GM06990 (cell line): Measurements from ENCODE around the gene INTS7.

Experiments
- DNase-seq: peaks from one replicate; pipeline ENCODE4 v3.0.0-alpha.2; 2011; ENCODE audit not compliant: insufficient read length; ENCODE audit errors: extremely low read depth
- H3K27me3 ChIP-seq: replicated peaks from 2 replicates; pipeline ENCODE4 v1.6.0; 2011; ENCODE audit warnings: low read length; ENCODE audit not compliant: control insufficient read depth, insufficient read depth
- H3K36me3 ChIP-seq: 2 replicates; pipeline ENCODE4 v1.5.1; 2011; ENCODE audit warnings: low read length; ENCODE audit not compliant: control insufficient read depth, insufficient read depth
- H3K4me3 ChIP-seq: replicated peaks from 2 replicates; pipeline ENCODE4 v1.5.1; 2011; ENCODE audit warnings: low read depth, mild to moderate bottlenecking, control low read depth, low read length
- TF ChIP-seq, protein P1 (sequence below): IDR thresholded peaks from 2 replicates; pipeline ENCODE4 v1.5.1; 2011; ENCODE audit warnings: low read length, control low read depth, mild to moderate bottlenecking, inconsistent platforms; ENCODE audit not compliant: insufficient read depth, poor library complexity, severe bottlenecking

Gene INTS7

DNA sequence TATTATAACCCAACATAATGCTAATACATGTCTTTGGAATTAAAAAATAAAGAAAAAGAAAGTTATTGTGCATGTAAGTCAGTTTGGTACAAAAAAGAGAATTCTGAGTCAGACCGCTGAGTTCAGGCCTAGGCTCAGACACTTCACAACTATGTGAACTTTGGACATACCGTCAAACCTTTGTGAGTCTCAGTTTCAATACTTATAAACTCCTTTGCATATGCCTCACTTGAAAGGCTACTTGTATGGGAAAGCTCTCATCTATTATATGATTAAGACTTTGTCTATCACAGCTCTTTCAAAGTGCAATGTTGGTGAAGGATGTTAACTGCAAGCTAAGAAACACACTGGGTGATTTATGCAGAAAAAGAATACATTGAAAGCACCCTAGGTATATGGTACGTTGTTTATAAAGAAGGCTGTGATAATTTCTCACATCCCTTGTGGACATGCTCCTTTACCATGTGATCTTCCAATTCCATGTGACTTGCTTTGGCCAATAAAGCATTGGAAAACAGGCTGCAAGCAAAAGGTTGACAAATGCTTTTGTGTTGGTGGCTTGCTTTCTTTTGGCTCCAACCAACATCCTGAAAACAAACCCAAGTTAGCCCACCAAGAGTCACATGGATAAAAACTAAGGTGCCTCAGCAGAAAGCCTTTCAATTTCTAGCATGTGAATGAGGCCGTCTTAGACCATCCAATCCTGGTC, 49.6 kb downstream of the INTS7 start:
- no peaks in the 10 kb centered on the region; the same call in 1 of the 2 replicates for H3K36me3 ChIP-seq
- H3K4me3 ChIP-seq = no peak overlapping the region
- H3K27me3 ChIP-seq = no peaks in the 10 kb centered on the region
- TF ChIP-seq, protein P1, sequence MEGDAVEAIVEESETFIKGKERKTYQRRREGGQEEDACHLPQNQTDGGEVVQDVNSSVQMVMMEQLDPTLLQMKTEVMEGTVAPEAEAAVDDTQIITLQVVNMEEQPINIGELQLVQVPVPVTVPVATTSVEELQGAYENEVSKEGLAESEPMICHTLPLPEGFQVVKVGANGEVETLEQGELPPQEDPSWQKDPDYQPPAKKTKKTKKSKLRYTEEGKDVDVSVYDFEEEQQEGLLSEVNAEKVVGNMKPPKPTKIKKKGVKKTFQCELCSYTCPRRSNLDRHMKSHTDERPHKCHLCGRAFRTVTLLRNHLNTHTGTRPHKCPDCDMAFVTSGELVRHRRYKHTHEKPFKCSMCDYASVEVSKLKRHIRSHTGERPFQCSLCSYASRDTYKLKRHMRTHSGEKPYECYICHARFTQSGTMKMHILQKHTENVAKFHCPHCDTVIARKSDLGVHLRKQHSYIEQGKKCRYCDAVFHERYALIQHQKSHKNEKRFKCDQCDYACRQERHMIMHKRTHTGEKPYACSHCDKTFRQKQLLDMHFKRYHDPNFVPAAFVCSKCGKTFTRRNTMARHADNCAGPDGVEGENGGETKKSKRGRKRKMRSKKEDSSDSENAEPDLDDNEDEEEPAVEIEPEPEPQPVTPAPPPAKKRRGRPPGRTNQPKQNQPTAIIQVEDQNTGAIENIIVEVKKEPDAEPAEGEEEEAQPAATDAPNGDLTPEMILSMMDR = no peak
- DNase-seq = peak; percentile 17

DNA sequence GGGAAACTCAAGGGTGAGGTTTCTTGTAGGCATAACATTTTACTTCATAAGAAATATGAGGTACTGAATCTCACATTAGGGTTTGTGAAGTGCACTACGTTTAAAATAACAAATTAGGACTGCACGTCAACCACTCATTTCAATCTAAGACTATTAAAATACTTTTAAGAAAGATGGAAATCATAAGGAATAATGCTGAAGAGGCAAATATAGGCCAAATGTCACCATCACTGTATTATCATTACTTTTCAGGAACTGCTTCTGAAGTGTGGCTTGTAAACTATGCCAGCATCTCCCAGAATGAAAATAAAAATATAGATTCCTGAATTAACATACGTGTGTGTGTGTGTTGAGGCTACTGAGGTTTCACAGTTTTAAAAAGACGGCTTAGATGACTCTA, 56.8 kb downstream of the INTS7 start:
- Histone ChIP-seq H3K4me3 (no peak overlapping the region), H3K27me3 (no peaks in the 10 kb centered on the region), H3K36me3 (peaks cover 1% of the 10 kb centered on the region; the same call in 1 of the 2 replicates)
- TF ChIP-seq, protein P1 = no peak
- no peak for DNase-seq

DNA sequence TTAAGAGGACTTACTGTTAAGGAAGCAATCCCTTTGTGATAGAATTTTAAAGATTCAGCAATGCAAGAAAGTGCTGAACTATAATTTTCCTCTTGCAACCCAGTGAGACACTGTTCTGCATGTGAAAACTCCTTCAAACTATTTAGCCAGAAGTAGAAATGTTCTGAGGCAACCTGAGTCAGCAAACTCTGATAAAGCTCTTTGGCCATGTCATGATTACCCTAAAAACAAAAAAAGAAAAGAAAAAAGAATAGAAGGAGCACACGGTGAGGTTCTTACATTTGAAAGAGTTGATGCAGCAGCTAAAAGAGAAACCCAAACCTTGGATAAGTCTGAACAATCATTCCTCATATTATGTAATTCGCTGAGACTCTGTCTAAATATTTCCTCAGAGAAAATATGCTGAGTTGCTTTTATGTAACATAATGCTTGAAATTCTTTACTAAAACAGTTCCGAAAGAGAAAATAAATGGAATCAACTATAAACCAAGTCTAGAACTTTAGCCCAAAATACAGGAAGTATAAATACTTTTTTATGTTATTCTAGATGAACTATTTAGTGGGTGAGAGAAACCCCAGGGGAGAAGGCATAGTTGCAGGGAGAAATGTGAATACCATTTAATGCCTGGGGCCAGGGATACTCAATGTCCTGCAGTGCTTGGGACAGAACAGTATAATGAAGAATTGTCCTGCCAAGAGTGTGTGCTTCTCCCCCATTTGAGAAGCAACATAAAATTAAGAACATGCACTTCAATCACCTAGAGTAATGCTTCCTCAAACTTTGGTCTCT, 60.0 kb downstream of the INTS7 start:
- peaks cover 1% of the 10 kb centered on the region; the same call in 1 of the 2 replicates for H3K36me3 ChIP-seq
- TF ChIP-seq, protein P1 = no peak
- DNase-seq = no peak
- no peaks in the 10 kb centered on the region for H3K27me3 ChIP-seq
- no peak overlapping the region for H3K4me3 ChIP-seq

DNA sequence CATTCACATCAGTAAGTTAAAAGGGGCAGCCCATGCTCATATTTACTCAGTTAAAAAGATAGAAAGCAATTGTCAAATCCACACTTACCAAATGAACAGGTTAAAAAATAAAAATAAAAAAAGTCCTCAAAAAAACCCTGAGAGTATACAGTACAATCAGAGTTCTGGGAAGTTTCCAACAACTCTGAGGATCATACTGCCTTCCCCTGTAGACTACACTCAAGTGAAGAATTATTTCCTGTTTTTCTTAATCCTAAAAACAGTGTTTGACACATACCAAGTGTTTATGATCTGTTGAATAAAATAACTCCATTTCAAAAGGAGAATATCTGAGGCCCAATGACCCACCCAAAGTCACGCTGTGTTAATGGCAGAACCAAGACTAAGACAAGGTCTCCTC, 61.8 kb downstream of the INTS7 start:
- Histone ChIP-seq H3K27me3 (no peaks in the 10 kb centered on the region), H3K36me3 (peaks cover 1% of the 10 kb centered on the region; the same call in 1 of the 2 replicates), H3K4me3 (no peak overlapping the region)
- TF ChIP-seq, protein P1 = no peak
- no peak for DNase-seq

DNA sequence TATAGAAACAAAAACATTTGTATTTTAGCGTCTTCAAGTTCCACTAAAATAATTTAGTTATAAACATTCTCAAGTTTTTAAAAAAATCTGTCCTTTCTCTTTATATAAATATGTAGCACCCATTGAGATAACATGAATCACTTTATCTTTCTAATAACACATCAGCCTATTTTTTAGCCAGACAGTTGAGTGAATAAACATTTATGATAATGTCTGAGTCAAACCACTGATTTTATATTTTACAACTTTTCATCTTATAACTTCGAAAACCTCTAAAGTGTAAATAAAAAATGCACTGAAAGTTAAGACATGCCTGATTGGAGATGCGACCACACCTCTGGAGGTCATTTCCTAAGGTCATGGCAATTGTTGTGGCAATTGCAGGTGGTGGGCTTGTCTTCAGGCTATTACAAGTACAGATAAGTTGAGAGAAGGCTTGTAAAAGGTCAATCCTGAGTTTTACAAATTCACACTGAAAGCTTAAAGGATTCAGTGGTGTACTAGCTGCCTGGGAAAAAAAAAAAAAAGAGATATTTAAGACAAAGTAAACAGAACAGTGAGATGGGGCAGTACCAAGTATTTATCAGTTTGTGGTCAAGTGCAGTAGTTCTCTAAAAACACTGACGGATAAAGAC, 67.0 kb downstream of the INTS7 start:
- Histone ChIP-seq H3K36me3 (no peaks in the 10 kb centered on the region), H3K27me3 (no peaks in the 10 kb centered on the region), H3K4me3 (no peak overlapping the region)
- no peak for DNase-seq
- TF ChIP-seq, protein P1 = no peak
